Measurements from ENCODE around the gene TMEM272. TPM values are rescaled to one million over a fixed set of nuclear protein-coding genes. Genes with fewer than 3 reads are reported as not detected.

Gene TMEM272
- total RNA-seq, 1 donor from 2014 or later: not detected

GRCh38 chr13:51874651-51875050 lies 29.7 kb upstream of the TMEM272 start:
- H3K9me3 Mint-ChIP-seq: peaks cover 3% of the 10 kb centered on the region
- H3K27ac ChIP-seq: no peak overlapping the region
- H3K9ac ChIP-seq: no peak overlapping the region
- H2AFZ ChIP-seq (replicated peaks): peak overlapping the region; percentile 3
- DNase-seq (ENCODE audit: low spot score): peak; percentile 36
- H4K20me1 ChIP-seq (ENCODE audit: low read depth): no peaks in the 10 kb centered on the region
- H3K27ac Mint-ChIP-seq: peak overlapping the region; percentile 77
- no peak overlapping the region for H3K4me2 ChIP-seq
- H3K4me1 ChIP-seq: peaks cover 12% of the 10 kb centered on the region
- no peaks in the 10 kb centered on the region for H3K9me3 ChIP-seq (ENCODE audit: low read depth)
- H3K4me3 ChIP-seq: no peak overlapping the region
- no peaks in the 10 kb centered on the region for H3K27me3 ChIP-seq
- no peaks in the 10 kb centered on the region for H3K36me3 Mint-ChIP-seq
- peaks cover 7% of the 10 kb centered on the region for H3K27me3 Mint-ChIP-seq (ENCODE audit: insufficient read depth, low read depth)
- peak overlapping the region; percentile 66 for H3K4me3 Mint-ChIP-seq
- no peak for TF ChIP-seq CTCF (IDR thresholded peaks at IDR 0.05)
- TF ChIP-seq EZH2phosphoT487 (IDR thresholded peaks at IDR 0.05): no peak
- no peak for TF ChIP-seq EZH2 (IDR thresholded peaks at IDR 0.05)
- H3K36me3 ChIP-seq: no peaks in the 10 kb centered on the region
- H3F3A ChIP-seq (ENCODE audit: low read depth): no peaks in the 10 kb centered on the region
- peaks cover 27% of the 10 kb centered on the region for H3K4me1 Mint-ChIP-seq
- no peaks in the 10 kb centered on the region for H3K79me2 ChIP-seq (ENCODE audit: low read depth)

GRCh38 chr13:51873837-51874236 lies 28.9 kb upstream of the TMEM272 start:
- H3K36me3 ChIP-seq: no peaks in the 10 kb centered on the region
- no peak for DNase-seq (ENCODE audit: low spot score)
- peaks cover 3% of the 10 kb centered on the region for H3K9me3 Mint-ChIP-seq
- H4K20me1 ChIP-seq (ENCODE audit: low read depth): no peaks in the 10 kb centered on the region
- no peak overlapping the region for H3K27ac ChIP-seq
- H3K79me2 ChIP-seq (ENCODE audit: low read depth): no peaks in the 10 kb centered on the region
- H3K9ac ChIP-seq: no peak overlapping the region
- peak overlapping the region; percentile 34 for H3K27ac Mint-ChIP-seq
- no peaks in the 10 kb centered on the region for H3K9me3 ChIP-seq (ENCODE audit: low read depth)
- H3K4me2 ChIP-seq: no peak overlapping the region
- H3K27me3 ChIP-seq: no peaks in the 10 kb centered on the region
- H3K4me1 ChIP-seq: peaks cover 11% of the 10 kb centered on the region
- H3K36me3 Mint-ChIP-seq: peaks cover 1% of the 10 kb centered on the region
- H3K4me3 ChIP-seq: no peak overlapping the region
- H2AFZ ChIP-seq (replicated peaks): no peak overlapping the region
- H3F3A ChIP-seq (ENCODE audit: low read depth): no peaks in the 10 kb centered on the region
- peaks cover 9% of the 10 kb centered on the region for H3K27me3 Mint-ChIP-seq (ENCODE audit: insufficient read depth, low read depth)
- TF ChIP-seq CTCF (IDR thresholded peaks at IDR 0.05) (no peak), EZH2 (IDR thresholded peaks at IDR 0.05) (no peak), EZH2phosphoT487 (IDR thresholded peaks at IDR 0.05) (no peak)
- no peak overlapping the region for H3K4me3 Mint-ChIP-seq
- H3K4me1 Mint-ChIP-seq: peaks cover 25% of the 10 kb centered on the region

GRCh38 chr13:51873117-51873798 lies 28.3 kb upstream of the TMEM272 start:
- Histone ChIP-seq H3F3A (ENCODE audit: low read depth) (no peaks in the 10 kb centered on the region), H3K4me3 (no peak overlapping the region), H3K9me3 (ENCODE audit: low read depth) (no peaks in the 10 kb centered on the region), H3K9ac (no peak overlapping the region), H3K4me1 (peaks cover 7% of the 10 kb centered on the region), H2AFZ (replicated peaks) (no peak overlapping the region), H3K27ac (no peak overlapping the region), H3K27me3 (no peaks in the 10 kb centered on the region), H3K4me2 (no peak overlapping the region), H4K20me1 (ENCODE audit: low read depth) (no peaks in the 10 kb centered on the region), H3K36me3 (no peaks in the 10 kb centered on the region), H3K79me2 (ENCODE audit: low read depth) (no peaks in the 10 kb centered on the region)
- peaks cover 3% of the 10 kb centered on the region for H3K9me3 Mint-ChIP-seq
- no peak for TF ChIP-seq EZH2 (IDR thresholded peaks at IDR 0.05)
- no peak for TF ChIP-seq EZH2phosphoT487 (IDR thresholded peaks at IDR 0.05)
- TF ChIP-seq CTCF (IDR thresholded peaks at IDR 0.05): no peak
- no peak overlapping the region for H3K4me3 Mint-ChIP-seq
- peak overlapping the region; percentile 34 for H3K27ac Mint-ChIP-seq
- peaks cover 24% of the 10 kb centered on the region for H3K4me1 Mint-ChIP-seq
- DNase-seq (ENCODE audit: low spot score): no peak
- H3K27me3 Mint-ChIP-seq (ENCODE audit: insufficient read depth, low read depth): peaks cover 9% of the 10 kb centered on the region
- H3K36me3 Mint-ChIP-seq: peaks cover 1% of the 10 kb centered on the region
